HCT116 (cell line): ENCODE data around the gene SENP8. TPM values are rescaled to one million over a fixed set of nuclear protein-coding genes. Genes with fewer than 3 reads are reported as not detected.

ENCODE experiments used
- ATAC-seq: fragments of 200-7000 bp; cut with Tn5 transposase; 2 replicates; pipeline ENCODE4 v1.9.1; 2020; ENCODE audit warnings: mild to moderate bottlenecking, moderate library complexity
- BruUV-seq: library from RNA; stranded (reverse); fragments of 400-500 nt; replicated peaks from 2 replicates; lab custom pipeline; 2021; lab: Mats Ljungman, UMichigan
- CTCF ChIA-PET: fragments of 300-600 bp; sonication (Branson Sonifier 250); formaldehyde crosslinking; loops from one replicate; lab custom pipeline; 2021; ENCODE audit warnings: antibody characterized with exemption; lab: Charles Lee
- POLR2A ChIA-PET: fragments of 300-600, 350-600 bp; sonication (Branson Sonifier 250); formaldehyde crosslinking; loops from one replicate; lab custom pipeline; 2021; ENCODE audit warnings: antibody characterized with exemption; lab: Charles Lee
- RAD21 ChIA-PET, 2 experiments: fragments of 300-600 bp; sonication (Branson Sonifier 250); formaldehyde crosslinking; loops; one replicate each; lab custom pipeline; 2023; ENCODE audit warnings: low total read pairs in 2 of 2; ENCODE audit not compliant: uncharacterized antibody in 2 of 2, unreplicated experiment in 2 of 2, low non-redundant PET in 1 of 2; lab: Charles Lee
- DNase-seq: peaks from one replicate; pipeline ENCODE4 v3.0.0-alpha.2; 2010; ENCODE audit warnings: low read depth, low spot score
- H2AFZ ChIP-seq: fragments of 200-600 bp; shearing (Covaris generic), sonication (generic); 2 replicates; pipeline ENCODE4 v1.6.1; 2017; ENCODE audit warnings: low read depth, mixed run types, mixed read lengths, antibody characterized with exemption, low read length; ENCODE audit not compliant: poor library complexity, severe bottlenecking
- H3K27ac ChIP-seq: 2 replicates; pipeline ENCODE4 v1.5.1; 2012; ENCODE audit warnings: low read depth, low read length
- H3K27me3 ChIP-seq: fragments of 200-600 bp; sonication (generic); 2 replicates; pipeline ENCODE4 v1.6.1; 2016; ENCODE audit warnings: mixed run types, low read length, mixed read lengths; ENCODE audit not compliant: insufficient read depth
- H3K36me3 ChIP-seq, 2 experiments: fragments of 200-500 bp in 1 of 2; fragments of 200-600 bp in 1 of 2; sonication (Bioruptor generic) in 1 of 2; sonication (generic) in 1 of 2; 2 replicates each; pipeline versions ENCODE4 v1.5.1 to v1.6.1; 2014 to 2016; ENCODE audit warnings: low read length in 2 of 2, inconsistent platforms in 1 of 2, mixed read lengths in 1 of 2, mixed run types in 1 of 2; ENCODE audit not compliant: insufficient read depth in 2 of 2, control insufficient read depth in 1 of 2
- H3K4me1 ChIP-seq, 2 experiments: fragments of 200-600 bp in 1 of 2; sonication (generic) in 1 of 2; 2 replicates each; pipeline versions ENCODE4 v1.5.1 to v1.6.1; 2012 to 2017; ENCODE audit warnings: low read length in 2 of 2, inconsistent platforms in 1 of 2, mild to moderate bottlenecking in 1 of 2, mixed read lengths in 1 of 2, mixed run types in 1 of 2, moderate library complexity in 1 of 2; ENCODE audit not compliant: insufficient read depth in 2 of 2, control insufficient read depth in 1 of 2
- H3K4me2 ChIP-seq: fragments of 200-600 bp; sonication (generic); 2 replicates; pipeline ENCODE4 v1.6.1; 2017; ENCODE audit warnings: mixed run types, low read length, mixed read lengths
- H3K4me3 ChIP-seq, 2 experiments: fragments of 200-600 bp in 1 of 2; sonication (generic) in 1 of 2; replicated peaks in 1 of 2; 2 replicates each; pipeline ENCODE4 v1.5.1; 2011 to 2016; ENCODE audit warnings: low read length in 2 of 2, control low read depth in 1 of 2, low read depth in 1 of 2, mild to moderate bottlenecking in 1 of 2, mixed read lengths in 1 of 2, mixed run types in 1 of 2
- H3K79me2 ChIP-seq: fragments of 200-600 bp; sonication (generic); 2 replicates; pipeline ENCODE4 v1.6.1; 2017; ENCODE audit warnings: mild to moderate bottlenecking, mixed run types, low read length, moderate library complexity, mixed read lengths; ENCODE audit not compliant: insufficient read depth
- H3K9ac ChIP-seq: fragments of 200-600 bp; sonication (generic); 2 replicates; pipeline ENCODE4 v1.6.1; 2016; ENCODE audit warnings: low read length, mixed read lengths
- H3K9me2 ChIP-seq: fragments of 200-600 bp; sonication (generic), shearing (Covaris generic); 2 replicates; pipeline ENCODE4 v1.6.1; 2017; ENCODE audit warnings: mixed run types, mild to moderate bottlenecking, moderate library complexity; ENCODE audit not compliant: insufficient read depth
- H3K9me3 ChIP-seq, 2 experiments: fragments of 200-500 bp in 1 of 2; fragments of 200-600 bp in 1 of 2; sonication (Bioruptor generic) in 1 of 2; sonication (generic) in 1 of 2; 2 replicates each; pipeline ENCODE4 v1.6.1; 2014 to 2017; ENCODE audit warnings: low read length in 2 of 2, mixed read lengths in 2 of 2, inconsistent platforms in 1 of 2, low read depth in 1 of 2, mild to moderate bottlenecking in 1 of 2, mixed run types in 1 of 2, moderate library complexity in 1 of 2; ENCODE audit not compliant: control insufficient read depth in 1 of 2, insufficient read depth in 1 of 2
- H4K20me1 ChIP-seq: fragments of 200-600 bp; sonication (generic), shearing (Covaris generic); 2 replicates; pipeline ENCODE4 v1.6.1; 2017; ENCODE audit warnings: mixed run types, mild to moderate bottlenecking, moderate library complexity; ENCODE audit not compliant: insufficient read depth
- CBX3 ChIP-seq: IDR thresholded peaks from 2 replicates; pipeline ENCODE4 v1.6.1; 2012; ENCODE audit warnings: low read depth
- CEBPB ChIP-seq: IDR thresholded peaks from 2 replicates; pipeline ENCODE4 v1.6.1; 2012; ENCODE audit warnings: low read depth
- EZH2 ChIP-seq: fragments of 200-600 bp; sonication (generic); IDR thresholded peaks from 2 replicates; pipeline ENCODE4 v1.6.1; 2017; ENCODE audit warnings: antibody characterized with exemption, mixed run types
- FOSL1 ChIP-seq: IDR thresholded peaks from 2 replicates; pipeline ENCODE4 v1.6.1; 2012; ENCODE audit warnings: low read depth
- POLR2A ChIP-seq: IDR thresholded peaks from 2 replicates; pipeline ENCODE4 v1.7.0; 2011; ENCODE audit warnings: borderline replicate concordance; ENCODE audit not compliant: insufficient read depth, insufficient read length; ENCODE audit errors: extremely low read depth
- RAD21 ChIP-seq: IDR thresholded peaks from 2 replicates; pipeline ENCODE4 v1.6.1; 2012; ENCODE audit warnings: low read depth, mild to moderate bottlenecking
- REST ChIP-seq: IDR thresholded peaks from 2 replicates; pipeline ENCODE4 v1.6.1; 2012; ENCODE audit warnings: low read depth
- SP1 ChIP-seq: IDR thresholded peaks from 2 replicates; pipeline ENCODE4 v1.6.1; 2012; ENCODE audit warnings: low read depth
- SRF ChIP-seq: IDR thresholded peaks from 2 replicates; pipeline ENCODE4 v1.6.1; 2012; ENCODE audit warnings: low read depth
- TCF7L2 ChIP-seq: IDR thresholded peaks from 2 replicates; pipeline ENCODE4 v1.7.0; 2011; ENCODE audit warnings: borderline replicate concordance, inconsistent platforms; ENCODE audit not compliant: insufficient read depth, insufficient read length; ENCODE audit errors: extremely low read depth
- ZNF274 ChIP-seq: fragments of 200-500 bp; sonication (Bioruptor generic); IDR thresholded peaks from 2 replicates; pipeline ENCODE4 v1.6.1; 2014; ENCODE audit warnings: mild to moderate bottlenecking, low read depth, low read length, inconsistent platforms
- intact Hi-C: fragments of 100-400 bp; cut with micrococcal nuclease; formaldehyde crosslinking; loops from 2 replicates; pipeline ENCODE4 v1.10.0; 2022
- total RNA-seq: library from RNA; stranded (reverse); gene quantifications from one replicate; pipeline ENCODE4 v1.2.1, GENCODE V29; 2021; ENCODE audit not compliant: unreplicated experiment
- TF ChIP-seq, protein P1 (sequence below): IDR thresholded peaks from 2 replicates; pipeline ENCODE4 v1.6.1; 2012
- TF ChIP-seq, protein P2 (sequence below), 3 experiments: fragments of 200-600 bp in 1 of 3; sonication (generic) in 1 of 3; IDR thresholded peaks in 2 of 3; conservative IDR thresholded peaks in 1 of 3; 2 replicates each; pipeline ENCODE4 v1.5.1; 2012 to 2017; ENCODE audit warnings: low read depth in 2 of 3, low read length in 2 of 3, antibody characterized with exemption in 1 of 3, borderline replicate concordance in 1 of 3, control low read depth in 1 of 3, mild to moderate bottlenecking in 1 of 3, mixed read lengths in 1 of 3, mixed run types in 1 of 3, moderate library complexity in 1 of 3; ENCODE audit not compliant: insufficient read depth in 1 of 3

Gene SENP8
- total RNA-seq, 1 experiment from 2014 or later, result 3.8 TPM

GRCh38 chr15:72169921-72170611 lies 51.9 kb downstream of the SENP8 start:
- H3K4me1 ChIP-seq, result no peaks in the 10 kb centered on the region
- no peak overlapping the region for H2AFZ ChIP-seq
- H3K27me3 ChIP-seq, result no peaks in the 10 kb centered on the region
- BruUV-seq, result no TSS peak
- H3K9me2 ChIP-seq, result no peaks in the 10 kb centered on the region
- POLR2A ChIA-PET, result no interaction called here
- intact Hi-C loops, result no loop called here
- H3K4me2 ChIP-seq, result no peak overlapping the region
- ATAC-seq (peak; percentile 46; the same call in 1 of the 2 replicates), DNase-seq (no peak)
- RAD21 ChIA-PET, result no interaction called here
- H4K20me1 ChIP-seq, result no peaks in the 10 kb centered on the region
- no peaks in the 10 kb centered on the region for H3K36me3 ChIP-seq
- TF ChIP-seq, protein P1, sequence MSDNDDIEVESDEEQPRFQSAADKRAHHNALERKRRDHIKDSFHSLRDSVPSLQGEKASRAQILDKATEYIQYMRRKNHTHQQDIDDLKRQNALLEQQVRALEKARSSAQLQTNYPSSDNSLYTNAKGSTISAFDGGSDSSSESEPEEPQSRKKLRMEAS, result no peak
- TF ChIP-seq POLR2A (no peak), FOSL1 (no peak), SP1 (no peak), SRF (no peak), CEBPB (no peak), RAD21 (no peak), ZNF274 (no peak), TCF7L2 (no peak), CBX3 (no peak), REST (no peak), EZH2 (no peak)
- TF ChIP-seq, protein P2, sequence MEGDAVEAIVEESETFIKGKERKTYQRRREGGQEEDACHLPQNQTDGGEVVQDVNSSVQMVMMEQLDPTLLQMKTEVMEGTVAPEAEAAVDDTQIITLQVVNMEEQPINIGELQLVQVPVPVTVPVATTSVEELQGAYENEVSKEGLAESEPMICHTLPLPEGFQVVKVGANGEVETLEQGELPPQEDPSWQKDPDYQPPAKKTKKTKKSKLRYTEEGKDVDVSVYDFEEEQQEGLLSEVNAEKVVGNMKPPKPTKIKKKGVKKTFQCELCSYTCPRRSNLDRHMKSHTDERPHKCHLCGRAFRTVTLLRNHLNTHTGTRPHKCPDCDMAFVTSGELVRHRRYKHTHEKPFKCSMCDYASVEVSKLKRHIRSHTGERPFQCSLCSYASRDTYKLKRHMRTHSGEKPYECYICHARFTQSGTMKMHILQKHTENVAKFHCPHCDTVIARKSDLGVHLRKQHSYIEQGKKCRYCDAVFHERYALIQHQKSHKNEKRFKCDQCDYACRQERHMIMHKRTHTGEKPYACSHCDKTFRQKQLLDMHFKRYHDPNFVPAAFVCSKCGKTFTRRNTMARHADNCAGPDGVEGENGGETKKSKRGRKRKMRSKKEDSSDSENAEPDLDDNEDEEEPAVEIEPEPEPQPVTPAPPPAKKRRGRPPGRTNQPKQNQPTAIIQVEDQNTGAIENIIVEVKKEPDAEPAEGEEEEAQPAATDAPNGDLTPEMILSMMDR (IDR thresholded peaks at IDR 0.05 in 2 of 3, conservative IDR thresholded peaks at IDR 0.05 in 1 of 3; ENCODE audit: borderline replicate concordance in 1 of 3, insufficient read depth in 1 of 3, low read depth in 2 of 3, low read length in 2 of 3), result no peak
- CTCF ChIA-PET, result no interaction called here
- H3K27ac ChIP-seq, result no peak overlapping the region
- no peak overlapping the region for H3K9ac ChIP-seq
- H3K9me3 ChIP-seq, result no peaks in the 10 kb centered on the region
- no peak overlapping the region for H3K4me3 ChIP-seq
- no peaks in the 10 kb centered on the region for H3K79me2 ChIP-seq
